ENCODE measurements around the gene PRLHR.

PRLHR gene

DNA sequence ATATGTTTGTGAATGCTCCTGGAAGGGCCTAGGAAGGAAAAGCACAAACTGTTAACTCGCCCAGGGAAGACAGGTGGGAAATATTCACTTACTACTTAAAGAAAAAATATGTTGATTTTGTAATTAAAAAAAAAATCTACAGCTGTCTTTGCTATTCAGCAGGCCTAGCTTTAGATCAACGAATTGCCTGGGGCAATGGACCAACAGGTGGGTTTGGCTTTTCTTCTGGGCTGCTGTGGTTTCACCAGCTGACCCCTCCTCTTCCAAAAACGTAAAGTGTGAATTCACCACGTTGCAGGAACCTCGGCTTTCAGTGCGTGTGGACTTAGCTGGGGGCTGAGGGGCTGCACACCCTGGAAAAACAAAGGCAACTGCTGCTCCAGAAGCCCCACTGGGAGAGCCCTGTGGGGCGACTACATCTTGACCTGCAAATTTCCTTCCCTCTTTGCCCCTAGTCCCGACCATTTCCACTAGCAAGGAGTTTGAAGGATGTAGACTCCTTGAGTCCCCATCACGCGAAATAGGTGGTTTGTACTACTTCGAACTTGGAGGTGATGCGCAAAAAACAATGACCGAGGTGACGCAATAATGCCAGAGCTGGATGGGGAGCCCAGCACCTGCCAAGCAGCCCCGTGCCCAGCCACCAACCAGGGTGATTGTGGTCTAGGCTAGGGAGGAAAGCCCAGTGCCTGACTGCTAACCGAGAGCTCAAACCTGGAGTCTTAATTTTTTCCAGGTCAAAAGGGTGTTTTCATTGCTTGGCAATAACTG, 7.4 kb downstream of the PRLHR start:
- no peak for DNase-seq (ENCODE audit: low spot score)

DNA sequence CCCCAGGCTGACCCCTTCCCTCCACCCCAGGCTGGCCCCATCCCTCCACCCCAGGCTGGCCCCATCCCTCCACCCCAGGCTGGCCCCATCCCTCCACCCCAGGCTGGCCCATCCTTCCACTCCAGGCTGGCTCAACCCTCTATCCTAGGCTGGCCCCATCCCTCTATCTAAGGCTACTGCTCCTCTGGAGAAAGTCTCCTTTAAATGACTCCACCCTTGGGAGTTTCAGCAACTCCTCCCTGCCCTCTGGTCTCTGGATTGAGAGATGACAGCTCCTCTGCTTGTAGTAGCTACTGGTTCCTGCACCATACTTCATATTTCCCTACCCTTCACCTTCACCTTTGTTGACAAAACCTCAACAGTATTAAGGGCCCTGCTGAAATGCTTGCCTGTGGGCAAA, 8.5 kb downstream of the PRLHR start:
- DNase-seq (ENCODE audit: low spot score), result no peak

DNA sequence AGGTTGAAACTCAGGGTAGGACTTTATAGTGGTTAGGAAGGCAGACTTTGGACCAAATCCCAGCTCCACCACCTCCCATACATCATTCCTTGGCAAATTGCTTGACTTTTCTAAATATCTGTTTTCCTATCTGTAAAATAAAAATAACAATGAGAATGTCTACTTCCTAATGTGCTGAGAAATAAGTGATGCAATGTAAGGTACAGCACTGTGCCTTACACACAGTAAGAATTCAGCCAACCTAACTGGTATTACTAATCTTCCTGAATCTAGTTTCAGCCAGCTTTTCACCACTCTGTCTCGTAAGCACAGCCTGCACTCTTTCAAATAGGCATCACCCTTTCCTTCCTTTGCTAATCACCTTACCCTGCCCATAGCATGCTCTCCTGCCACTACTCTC, 9.7 kb downstream of the PRLHR start:
- DNase-seq (ENCODE audit: low spot score), result no peak

DNA sequence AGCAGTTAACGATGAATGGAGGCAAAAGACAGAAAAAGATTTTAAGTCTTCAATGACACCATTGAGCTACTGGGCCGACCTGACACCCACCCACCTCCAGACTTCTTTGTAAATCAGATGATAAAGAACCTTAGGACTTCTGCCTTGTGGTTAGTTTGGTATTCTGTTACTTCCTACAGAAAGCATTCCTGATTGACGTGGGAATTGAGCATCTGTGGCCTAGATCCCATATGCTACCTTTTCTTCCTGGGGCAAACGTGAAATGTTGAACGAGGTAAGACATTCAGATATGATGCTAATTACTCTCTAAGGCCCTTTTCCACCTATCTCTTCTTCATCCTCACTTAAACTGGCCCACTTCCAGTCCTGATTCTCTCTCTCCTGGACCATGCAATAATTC, 10.2 kb downstream of the PRLHR start:
- no peak for DNase-seq (ENCODE audit: low spot score)

DNA sequence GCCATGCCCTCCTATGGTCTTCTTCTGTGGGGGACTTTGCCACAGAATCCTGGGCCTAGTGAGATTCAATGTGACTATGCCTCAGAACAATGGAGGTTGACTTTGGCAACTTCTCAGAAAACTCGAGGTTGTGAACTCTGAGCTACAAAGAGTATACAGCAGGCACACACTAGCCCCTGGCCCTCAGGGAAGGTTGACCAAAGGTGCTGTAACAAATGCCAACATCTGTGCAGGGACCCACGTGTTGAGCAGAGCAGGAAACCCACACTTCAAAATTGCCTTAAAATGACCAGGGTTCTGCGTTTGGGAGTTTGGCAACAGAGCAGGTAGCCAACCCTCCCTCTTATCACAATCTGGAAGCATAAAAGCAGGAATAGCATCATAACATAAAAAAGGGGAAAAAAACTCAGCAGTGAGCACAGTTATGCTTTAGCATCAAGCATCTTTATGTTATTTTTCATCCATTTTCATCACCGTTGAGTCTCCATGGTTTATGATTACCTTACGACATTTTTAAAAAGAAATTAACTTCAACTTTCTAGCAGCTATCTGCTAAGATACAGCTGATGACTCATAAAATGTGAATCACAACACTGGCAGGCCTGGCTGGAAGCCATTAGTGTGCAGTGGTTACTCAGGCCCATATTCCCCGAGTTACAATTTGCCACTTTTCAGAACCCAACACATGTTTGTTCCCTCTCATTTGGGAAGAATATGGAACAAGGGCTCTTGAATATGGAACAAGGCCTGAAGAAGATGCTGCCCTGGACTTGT, 11.1 kb downstream of the PRLHR start:
- DNase-seq (ENCODE audit: low spot score), result no peak

DNA sequence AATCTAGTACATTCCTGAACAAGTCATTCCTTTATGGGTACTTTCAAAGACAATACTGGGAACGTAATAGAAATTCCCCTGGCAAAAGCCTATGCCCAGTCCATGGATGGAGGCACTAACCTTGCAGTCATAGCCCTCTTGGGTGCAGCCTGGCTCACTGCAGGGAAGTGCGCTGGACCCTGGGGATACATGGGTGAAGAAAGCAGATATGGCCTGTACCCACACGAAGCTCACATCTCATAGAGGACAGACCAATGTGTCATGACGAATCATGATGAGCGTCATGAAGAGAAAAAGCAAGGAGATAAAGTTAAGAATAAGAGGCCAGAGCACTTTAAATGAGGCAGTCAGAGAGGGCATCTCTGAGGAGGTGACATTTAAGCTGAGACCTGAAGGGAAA, 11.8 kb downstream of the PRLHR start:
- no peak for DNase-seq (ENCODE audit: low spot score)

DNA sequence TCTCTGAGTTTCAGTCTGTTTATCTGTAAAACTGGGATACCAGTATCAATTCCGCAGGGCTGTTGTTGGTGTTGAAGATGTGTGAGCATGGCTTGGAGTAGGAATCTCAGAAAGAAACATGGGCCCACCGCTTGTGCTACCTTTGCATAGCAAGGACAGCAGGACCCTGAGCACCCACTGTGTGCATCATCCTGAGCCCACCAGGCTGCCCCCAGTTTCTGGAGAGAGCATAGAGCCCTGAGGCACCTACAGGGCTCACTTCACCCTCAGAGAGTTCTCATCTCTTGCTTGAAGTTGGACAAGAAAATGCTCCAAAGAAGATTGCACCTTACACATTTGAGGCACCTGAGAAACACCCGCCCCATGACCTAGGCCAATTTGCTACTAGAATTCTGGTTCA, 12.9 kb downstream of the PRLHR start:
- no peak for DNase-seq (ENCODE audit: low spot score)

DNA sequence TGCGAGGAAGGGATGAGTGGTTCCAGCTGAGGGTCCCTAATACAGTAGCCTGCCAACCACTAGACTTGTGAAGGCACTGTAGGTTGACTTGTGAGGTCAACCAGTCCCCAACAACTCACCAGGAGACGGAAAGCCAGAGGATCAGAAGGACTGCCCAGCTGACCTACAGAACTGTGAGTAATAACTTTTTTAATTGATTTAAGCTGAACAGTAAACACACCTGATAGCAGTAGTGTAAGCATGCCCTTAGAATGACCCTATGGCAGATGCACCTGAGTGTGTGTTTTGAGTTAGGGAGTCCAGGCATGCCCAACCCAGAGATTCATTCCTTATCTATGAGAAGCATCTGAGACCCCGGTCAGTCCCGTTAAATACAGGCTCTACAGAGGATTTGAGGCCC, 14.1 kb downstream of the PRLHR start:
- DNase-seq (ENCODE audit: low spot score), result no peak

DNA sequence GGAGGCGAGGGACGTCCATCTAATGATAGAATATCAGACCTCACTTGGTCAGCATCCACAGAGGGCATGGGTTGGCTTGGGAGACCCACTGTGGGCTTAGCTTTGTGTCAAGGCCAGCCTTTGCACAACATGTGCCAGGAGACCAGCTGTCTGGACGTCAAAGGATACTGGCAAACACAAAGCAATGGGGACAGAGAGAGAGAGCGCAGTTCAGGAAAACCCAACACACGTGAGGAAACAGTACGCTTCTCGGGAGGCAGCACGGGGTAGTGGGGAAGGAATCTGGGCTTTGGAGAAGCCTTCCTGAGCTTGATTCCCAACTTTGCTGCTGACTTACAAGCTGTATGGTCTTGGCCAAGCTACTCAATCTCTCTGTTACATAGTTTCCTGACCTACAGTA, 14.7 kb downstream of the PRLHR start:
- DNase-seq (ENCODE audit: low spot score), result no peak

DNA sequence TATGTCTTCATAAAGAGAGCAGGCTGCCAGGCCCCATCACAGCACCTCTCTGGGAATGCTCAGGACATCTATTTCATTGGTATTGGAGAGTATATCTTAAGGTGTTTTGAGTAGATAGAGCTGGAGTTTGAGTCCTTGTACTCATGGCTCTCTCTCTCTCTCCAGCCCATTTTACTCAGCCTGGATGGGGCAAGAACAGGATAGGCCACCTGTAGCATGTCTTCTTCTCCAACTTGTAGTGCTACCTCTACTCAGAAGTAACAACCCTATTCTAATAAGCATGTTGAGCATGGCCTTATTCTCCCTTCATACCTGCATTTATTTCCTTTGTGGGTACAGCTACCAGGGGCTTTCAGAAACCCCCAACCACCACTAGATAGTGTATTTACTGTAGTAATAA, 21.9 kb downstream of the PRLHR start:
- DNase-seq (ENCODE audit: low spot score), result no peak

DNA sequence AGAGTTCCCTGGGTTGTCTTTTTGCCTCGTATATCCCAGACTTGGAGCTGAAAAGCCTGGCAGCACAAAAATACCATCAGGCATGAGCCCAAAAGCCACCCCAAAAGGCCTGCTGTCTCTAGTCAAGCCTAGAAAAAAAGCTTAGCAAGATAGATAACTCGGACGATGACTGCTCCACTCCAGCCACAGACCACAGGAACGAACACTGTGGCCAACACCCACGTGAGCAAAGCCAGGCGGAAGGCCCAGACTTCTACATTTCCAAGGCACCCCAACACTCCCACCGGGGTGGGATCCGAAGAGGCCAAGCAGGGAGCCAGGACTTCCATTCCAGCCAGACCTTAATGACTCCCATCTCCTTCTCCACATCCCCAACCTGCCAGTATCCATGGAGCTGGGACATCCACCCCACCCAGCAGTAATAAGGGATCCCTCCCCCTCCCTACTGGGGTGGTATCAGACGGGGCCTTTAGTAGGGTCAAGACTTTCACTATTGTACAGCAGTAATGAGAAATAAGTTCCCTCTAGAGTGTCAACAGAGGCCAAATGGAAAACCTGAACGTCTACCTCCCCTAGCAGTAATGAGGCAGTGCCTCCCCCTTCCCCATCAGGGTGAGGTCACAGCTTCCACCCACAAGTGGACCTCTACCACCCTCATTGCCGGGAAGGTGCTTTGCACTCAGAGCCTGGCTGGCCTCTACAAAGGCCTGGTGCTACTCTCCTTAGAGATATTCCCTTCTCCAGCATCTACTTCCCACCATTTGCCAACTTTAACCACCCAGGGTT, 23.0 kb downstream of the PRLHR start:
- no peak for DNase-seq (ENCODE audit: low spot score)

DNA sequence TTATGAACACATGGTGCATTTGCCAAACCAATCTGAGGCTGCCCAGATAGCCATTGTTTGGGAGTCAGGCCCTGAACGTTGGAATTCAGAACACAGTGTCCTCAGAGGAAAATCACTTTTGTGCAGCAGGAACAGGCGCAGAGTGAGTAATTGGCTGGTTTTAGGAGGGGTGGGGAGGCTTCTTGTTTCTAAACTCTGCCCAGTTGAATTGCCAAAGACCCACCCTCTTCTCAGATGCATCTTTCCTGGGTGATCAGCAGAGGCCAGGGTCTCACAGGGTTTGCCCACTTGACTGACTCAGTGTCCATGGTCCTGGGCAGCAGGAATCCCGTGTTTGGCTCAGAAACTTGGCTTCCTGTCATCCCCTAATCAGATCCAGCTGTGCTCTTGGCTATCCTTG, 24.3 kb downstream of the PRLHR start:
- no peak for DNase-seq (ENCODE audit: low spot score)

DNA sequence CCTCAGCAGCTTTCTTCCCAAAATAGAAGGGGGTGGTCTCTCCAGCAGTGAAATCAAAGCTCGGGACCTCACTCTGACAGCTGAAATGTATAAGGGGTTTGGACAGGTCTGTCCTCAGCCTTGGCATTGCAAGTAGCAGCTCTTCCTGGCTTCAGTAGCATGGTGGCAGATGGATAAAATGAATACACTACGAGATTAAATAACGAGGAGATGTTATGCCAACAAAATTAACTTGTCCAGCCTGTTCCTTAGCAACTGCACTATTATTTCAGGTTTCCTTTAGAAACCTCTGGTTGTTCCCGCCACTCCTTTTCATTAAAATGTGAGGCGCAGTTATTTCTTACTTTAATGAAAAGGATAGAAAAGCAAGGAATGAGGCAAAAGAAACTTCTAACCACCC, 24.9 kb downstream of the PRLHR start:
- no peak for DNase-seq (ENCODE audit: low spot score)

DNA sequence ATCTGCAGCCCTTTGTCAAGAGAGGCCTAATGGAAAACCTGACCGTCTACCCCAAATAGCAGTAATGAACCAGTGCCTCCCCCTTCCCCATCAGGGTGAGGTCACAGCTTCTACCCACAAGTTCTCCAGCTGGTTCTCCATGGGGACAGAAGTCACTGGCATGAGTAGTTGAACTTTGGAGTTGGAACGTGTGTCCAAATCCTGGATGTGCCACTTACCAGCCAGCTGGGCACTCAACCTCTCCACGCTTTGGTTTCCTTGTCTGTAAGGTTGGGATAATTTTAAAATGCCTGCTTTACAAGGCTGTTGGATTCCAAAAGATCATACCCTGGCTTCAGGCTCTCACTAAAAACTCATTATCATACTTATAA, 25.6 kb downstream of the PRLHR start:
- DNase-seq (ENCODE audit: low spot score), result no peak

DNA sequence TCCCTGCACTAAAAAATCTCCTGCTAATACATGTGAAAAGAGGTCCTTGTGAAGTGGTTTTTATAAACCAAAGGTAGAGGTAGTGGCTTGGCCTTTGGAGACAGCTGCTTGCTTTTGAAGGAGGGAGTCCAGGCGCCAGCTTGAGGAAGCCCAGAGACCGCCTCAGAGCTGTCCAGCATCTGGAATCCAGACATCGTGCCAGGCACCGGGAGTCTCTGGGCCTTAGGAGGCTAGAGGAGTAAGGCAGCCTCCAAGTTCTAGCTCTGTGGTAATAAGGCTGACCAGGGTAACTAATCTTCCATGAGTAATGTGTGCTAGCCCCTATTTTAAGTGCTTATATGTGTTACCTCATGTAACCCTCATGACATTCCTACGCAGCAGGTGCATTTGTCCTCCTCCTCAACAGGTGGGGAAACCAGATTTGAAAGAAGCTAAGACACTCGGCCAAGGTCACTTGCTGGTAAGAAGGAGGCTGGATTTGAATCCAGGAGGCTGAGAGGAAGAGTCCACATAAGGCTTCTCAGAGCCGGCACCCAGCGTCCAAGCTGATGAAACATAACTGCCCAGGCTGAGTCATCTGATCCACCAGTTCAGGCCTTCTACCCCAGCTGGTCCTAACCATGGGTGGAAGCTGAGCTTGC, 26.1 kb downstream of the PRLHR start:
- no peak for DNase-seq (ENCODE audit: low spot score)

DNA sequence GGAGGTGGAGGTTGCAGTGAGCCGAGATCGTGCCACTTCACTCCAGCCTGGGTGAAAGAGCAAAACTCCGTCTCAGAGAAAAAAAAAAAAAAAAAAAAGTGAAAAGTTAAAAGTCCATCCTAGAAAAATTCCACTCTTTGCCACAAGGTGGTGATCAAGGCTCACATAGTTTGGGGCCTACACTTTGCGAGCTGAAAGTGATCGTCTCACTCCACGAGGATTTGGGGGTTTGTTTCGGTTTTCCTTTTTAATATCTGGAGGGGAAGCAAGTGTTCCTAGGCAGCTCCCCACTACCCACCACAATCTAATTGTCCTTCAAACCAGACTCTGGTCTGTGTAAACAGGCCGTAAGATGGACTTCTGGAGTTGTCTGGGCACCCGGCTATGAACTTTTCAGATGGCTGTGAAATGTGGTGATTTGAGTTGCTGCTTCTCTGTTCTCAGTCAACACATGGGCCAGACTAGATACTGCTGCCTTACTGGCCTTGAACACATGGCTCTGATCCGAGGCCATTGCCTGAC, 27.1 kb downstream of the PRLHR start:
- peak; percentile 66 for DNase-seq (ENCODE audit: low spot score)

DNA sequence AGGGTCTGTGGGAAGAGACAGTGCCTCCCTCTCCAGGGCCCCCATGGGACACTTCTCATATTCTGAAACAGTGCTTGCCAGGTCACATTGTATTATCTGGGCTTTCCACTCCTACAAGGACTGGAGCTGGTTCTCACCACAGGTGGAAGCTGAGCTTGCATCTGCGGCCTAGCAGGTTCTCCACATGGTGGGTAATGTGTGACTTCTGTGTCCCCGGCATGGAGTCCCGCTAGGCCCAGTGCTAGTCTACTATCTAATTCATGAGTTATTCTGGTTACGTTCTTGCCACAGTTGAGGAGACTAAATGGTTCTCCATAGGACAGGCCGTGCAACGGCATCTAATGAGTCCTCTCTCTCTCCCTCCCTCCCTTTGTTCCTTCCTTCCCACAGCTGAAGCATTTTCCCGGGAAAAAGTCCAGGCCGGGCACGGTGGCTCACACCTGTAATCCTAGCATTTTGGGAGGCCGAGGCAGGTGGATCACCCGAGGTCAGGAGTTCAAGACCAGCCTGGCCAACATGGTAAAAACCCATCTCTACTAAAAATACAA, 27.7 kb downstream of the PRLHR start:
- no peak for DNase-seq (ENCODE audit: low spot score)

DNA sequence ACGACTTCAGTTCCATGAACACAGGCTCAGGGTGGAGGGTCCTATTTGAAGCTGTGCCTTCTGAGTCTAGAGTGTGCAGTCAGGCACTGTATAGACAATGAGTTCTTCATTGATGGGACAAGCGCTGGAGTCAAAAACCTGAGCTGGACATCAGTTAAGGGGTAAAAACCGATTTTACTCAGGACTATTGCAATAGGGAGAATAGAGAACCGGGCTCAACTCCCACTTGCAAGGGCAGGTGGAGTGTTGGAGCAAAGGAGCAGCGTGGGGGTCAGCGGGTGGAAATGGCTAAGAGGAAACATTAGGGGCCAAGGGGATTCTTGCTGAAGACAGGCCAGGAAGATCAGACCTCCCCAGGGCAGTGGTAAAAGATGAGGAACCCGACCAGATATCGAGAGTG, 28.5 kb downstream of the PRLHR start:
- DNase-seq (ENCODE audit: low spot score), result no peak

DNA sequence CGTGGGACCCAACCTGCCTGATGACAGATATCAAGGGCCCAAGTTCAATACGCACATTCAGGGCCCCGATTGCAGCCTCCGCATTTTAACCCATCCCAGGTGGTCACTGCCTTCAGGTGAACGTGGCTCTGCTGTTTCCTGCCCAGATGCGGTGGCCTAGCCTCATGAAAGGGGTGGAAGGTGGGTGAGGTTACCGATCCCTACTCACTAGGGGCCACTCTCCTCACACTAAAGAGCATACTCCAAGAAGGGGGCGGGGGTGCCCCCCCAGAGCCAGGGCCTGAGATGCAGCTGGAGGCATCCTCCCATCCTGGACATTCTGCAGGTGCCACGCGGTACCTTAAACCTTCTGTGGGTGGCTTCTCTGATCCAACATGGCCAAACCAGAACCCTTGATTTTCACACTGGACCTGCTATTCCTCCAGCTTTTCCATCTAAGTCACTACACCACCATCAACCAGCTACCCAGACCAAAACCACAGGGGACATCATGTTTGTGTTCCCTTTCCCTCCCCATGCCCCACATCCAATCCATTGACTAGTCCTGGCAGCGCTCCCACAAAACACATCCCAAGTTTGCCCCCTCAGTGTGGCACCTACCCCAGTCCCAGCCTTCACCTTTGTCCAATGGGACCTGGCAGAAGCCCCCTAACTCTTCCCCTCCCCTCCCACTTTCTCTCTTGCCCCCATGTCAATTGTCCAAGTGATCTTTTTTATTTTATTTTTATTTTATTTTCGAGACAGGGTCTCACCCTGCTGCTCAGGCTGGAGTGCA, 30.0 kb downstream of the PRLHR start:
- DNase-seq (ENCODE audit: low spot score), result no peak

DNA sequence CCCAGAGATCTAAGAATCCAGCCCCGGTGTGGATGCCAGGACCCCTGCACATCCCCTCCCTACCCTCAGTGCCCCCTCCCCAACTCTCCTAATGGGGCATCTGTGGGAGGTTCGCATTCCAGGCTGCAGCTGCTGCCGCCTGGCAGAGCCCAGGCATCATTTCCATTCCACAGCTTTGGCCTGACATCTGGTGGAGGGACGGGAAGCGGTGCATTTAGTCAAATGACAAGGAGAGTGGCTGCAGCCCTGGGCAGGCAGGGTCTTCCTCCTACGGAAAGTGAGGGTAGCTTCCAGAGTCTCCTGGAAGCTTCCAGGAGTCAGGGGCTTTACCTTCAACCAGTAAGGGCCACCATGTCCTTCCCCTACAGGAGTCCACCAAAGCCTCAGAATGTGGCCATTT, 30.8 kb downstream of the PRLHR start:
- no peak for DNase-seq (ENCODE audit: low spot score)

DNA sequence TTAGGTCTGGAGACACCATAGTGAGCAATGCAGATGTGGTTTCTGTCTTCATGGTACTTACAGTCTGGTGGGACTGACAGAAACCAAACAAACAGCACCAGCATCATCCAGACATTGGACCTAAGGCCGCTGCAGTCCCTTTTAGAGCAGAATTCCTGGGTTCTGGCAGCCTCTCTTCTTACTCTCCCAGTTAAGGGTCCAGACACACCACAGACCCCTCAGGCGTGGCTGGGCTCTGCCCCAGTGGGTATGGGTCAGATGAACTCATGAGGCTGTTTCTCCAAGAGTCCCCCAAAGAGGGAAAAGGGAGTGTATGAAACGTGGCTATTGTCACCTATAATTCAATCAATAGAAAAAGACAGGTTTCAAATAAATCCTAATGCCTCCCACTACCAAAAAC, 31.3 kb downstream of the PRLHR start:
- no peak for DNase-seq (ENCODE audit: low spot score)

Measured in hepatic stellate cell (primary cell).